PC-9 (cell line): Measurements from ENCODE around the gene DEFB114.

Experiments used
- EZH2 ChIP-seq: fragments of 200-600 bp; sonication (generic); IDR thresholded peaks from 2 replicates; pipeline ENCODE4 v1.8.0; 2017; ENCODE audit warnings: antibody characterized with exemption, low read depth
- TF ChIP-seq, protein P1 (sequence below): fragments of 200-600 bp; sonication (generic); conservative IDR thresholded peaks from 2 replicates; pipeline ENCODE4 v1.6.1; 2017; ENCODE audit warnings: mixed run types, antibody characterized with exemption, mild to moderate bottlenecking, moderate library complexity

DNA sequence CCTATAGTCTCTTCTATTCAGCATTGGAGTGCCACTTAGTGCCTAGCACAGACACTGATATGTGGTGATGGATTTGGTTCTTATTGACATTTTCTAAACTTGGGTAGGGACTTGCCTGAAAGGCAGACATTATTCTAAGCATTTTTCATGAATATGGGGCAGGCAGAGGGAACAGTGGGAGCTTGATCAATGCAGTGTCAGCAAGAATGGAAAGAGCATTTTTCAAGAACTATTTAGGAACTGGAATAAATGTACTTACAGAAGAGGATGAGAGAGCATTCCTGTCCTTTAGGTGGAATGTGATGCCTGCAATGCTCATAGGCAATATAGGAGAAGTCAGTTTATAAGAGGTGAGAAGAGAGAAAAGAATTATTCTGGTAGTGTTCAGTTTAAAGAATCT, 26.2 kb downstream of the DEFB114 start:
- no peak for TF ChIP-seq EZH2
- TF ChIP-seq, protein P1, sequence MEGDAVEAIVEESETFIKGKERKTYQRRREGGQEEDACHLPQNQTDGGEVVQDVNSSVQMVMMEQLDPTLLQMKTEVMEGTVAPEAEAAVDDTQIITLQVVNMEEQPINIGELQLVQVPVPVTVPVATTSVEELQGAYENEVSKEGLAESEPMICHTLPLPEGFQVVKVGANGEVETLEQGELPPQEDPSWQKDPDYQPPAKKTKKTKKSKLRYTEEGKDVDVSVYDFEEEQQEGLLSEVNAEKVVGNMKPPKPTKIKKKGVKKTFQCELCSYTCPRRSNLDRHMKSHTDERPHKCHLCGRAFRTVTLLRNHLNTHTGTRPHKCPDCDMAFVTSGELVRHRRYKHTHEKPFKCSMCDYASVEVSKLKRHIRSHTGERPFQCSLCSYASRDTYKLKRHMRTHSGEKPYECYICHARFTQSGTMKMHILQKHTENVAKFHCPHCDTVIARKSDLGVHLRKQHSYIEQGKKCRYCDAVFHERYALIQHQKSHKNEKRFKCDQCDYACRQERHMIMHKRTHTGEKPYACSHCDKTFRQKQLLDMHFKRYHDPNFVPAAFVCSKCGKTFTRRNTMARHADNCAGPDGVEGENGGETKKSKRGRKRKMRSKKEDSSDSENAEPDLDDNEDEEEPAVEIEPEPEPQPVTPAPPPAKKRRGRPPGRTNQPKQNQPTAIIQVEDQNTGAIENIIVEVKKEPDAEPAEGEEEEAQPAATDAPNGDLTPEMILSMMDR: no peak
